D341Med (cell line): ENCODE data around the gene RCL1.
"Not testable (repeated sequence)": the region's sequence is repeated elsewhere in the genome, so short reads cannot be mapped to it uniquely, and the experiment has no call there.

ENCODE experiments used
- DNase-seq: peaks from one replicate; pipeline ENCODE4 v3.0.0; 2012; ENCODE audit warnings: low spot score

RCL1 gene

DNA sequence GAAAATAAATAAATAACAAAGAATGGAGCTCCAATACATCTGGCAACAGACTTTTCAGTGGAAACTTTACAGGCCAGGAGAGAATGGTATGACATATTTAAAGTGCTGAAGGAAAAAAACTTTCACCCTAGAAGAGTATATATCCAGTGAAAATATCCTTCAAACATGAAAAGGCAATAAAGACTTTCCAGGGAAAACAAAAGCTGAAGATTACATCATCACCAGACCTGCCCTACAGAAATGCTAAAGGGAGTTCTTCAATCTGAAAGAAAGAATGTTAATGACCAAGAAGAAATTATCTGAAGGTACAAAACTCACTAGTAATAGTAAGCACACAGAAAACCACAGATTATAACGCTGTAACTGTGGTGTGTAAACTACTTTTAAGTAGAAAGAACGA, 8.3 kb upstream of the RCL1 start:
- DNase-seq = no peak

GRCh38 chr9:4786599-4786998, 6.1 kb upstream of the RCL1 start:
- no peak for DNase-seq

GRCh38 chr9:4787876-4788275, 4.9 kb upstream of the RCL1 start:
- DNase-seq = no peak

GRCh38 chr9:4788703-4789102, 4.0 kb upstream of the RCL1 start:
- no peak for DNase-seq

- DNase-seq = no peak
These were observed 631 bp upstream of the RCL1 start for GRCh38 chr9:4792054-4792571.

DNA sequence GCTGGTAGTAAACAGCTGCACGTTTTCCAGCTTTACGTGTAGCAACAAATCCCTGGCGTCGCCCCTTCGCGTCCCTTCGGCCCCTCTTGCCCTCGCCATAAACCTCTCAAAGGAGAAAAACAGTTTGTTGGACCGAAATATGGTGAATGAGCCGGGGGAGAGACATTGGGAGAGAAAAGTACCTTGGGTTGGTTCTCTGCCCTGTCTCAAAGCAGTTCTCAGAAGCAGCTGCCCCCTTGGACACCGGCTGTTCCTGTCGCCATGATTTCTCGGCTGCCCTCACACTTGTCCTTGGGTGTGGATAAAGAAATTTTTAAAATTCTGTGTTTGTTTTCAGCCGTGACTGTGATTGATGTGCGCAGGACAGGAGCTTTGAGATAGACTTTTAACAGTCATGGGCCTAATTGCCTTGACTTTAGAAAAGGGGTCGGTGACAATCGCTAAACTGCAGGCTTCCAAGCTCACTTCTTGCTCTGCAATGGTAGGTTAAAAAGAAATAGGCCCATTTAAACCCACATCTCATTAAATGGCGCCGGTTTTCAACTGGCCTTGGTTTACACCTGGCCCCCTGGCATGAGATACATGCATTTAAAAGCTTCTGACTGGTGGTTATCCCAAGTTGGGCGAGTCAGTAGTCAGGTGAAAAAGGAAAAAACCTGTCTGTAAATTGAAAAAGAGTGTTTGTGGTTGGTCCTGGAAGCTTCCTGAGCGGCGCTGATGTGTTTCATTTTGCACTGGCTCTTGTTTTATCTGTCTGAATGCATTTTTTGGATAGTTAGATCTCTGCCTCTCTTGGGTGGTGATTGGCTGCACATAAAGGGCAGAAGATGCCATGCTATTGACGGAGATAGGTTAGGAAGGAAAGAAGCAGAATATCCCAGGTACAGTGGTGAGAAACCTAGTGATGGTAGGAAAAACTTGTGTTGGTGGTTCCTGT, 983 bp downstream of the RCL1 start:
- DNase-seq = no peak

DNA sequence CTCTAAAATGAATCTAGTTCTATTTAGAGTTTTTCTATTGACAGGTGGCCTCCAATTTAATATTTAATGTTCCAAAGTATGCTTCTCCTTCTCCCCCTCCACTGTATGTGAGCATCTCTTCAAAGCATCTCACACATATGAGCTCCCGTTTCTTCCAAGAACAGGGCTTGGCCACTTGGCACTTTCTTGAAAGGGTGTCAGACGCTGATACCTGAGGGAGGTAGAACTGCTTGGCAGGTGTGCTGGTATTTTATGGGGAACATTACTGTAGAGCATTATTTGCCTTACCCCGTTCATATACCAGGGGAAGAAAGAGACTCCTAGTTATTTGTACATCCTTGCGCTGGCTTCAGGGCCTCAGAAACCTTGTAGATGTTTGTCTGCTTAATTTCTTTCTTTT, 1.9 kb downstream of the RCL1 start:
- no peak for DNase-seq

- DNase-seq = not testable (repeated sequence)
These were observed 2.4 kb downstream of the RCL1 start for GRCh38 chr9:4795108-4795507.

GRCh38 chr9:4796530-4796929, 3.8 kb downstream of the RCL1 start:
- no peak for DNase-seq

DNA sequence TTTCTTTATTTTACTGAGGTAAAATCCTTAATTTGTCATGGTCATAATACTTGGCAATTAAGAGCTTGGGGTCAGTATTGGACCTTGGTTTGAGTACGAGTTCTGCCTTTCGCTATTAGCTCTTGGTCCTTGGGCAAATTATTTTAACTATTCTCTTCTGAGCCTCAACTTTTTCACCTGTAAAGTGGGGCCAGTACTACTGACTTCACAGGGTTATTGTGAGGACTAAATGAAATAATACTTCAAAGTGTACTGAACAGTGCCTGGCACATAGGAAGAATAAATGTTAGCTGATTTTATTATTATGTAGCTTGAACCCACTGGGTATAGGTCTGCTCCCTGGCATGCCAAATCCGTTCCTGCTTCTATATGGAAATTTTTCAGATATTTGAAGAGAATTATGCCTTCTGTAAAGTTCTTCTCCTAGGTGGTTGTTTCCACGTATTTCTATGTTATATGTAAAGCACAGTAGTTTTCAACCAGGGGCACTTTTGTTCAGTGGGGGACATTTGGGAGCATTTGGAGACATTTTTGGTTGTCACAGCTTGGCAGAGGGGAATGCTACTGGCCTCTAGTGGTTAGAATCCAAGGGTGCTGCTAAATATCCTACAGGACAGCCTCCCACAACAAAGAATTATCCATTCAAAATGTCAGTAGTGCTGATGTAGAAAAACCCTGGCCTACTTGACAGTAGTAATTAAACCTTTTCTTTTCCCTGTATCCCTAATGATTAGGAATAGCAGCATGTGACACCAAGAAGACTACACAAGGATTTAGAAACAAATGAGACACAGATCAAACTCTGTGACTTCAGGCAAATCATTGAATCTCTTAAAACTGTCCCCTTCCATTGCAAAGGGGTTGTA, 4.5 kb downstream of the RCL1 start:
- no peak for DNase-seq

DNA sequence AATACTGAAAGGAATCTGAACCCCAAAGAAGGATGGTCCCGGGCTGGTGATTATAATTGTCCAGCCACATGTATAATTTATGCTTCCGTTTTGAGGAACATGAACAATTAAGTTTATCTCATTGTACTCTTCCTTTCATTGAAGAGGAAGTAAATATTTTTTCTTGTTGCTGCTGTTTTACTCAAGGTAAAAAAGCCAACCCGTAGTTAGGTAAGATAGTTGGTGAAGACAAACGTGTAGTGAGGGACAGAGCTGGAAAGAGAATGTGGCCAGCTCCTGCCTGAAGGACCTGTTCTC, 5.1 kb downstream of the RCL1 start:
- no peak for DNase-seq

DNA sequence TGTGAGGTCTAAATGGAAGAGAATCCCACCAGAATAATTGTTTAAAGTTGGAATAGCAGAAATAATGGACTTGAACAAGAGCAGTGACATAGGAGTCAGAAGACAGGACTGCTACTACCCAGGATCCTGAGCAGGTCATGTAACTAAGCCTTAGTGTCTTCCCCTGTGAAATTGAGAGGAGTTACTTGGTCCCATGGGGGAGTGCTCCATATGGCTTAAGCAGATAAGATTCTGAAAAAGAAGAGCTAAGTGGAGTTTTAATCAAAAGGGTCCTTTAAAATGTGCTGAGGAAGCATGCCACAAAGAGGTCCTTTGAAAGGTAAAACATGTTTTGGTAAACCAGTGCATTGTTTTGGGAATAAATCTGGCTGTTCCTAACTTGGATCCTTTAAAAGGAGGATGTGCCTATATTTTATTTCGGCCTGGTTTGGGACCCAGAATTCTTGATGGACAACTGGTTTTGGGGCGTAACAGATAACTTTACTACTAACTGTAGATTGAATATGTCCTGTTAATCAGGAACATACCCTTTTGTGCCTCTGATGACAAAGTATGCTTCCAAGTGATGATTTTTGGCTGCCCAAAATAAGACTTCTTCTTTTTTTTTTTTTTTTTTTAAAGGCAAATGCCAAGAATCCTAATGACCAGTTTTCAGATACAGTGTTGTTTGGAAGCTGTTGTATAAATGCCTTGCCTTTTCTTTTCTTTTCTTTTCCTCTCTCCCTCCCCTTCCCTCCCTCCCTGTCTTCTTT, 5.7 kb downstream of the RCL1 start:
- peak; percentile 51 for DNase-seq

DNA sequence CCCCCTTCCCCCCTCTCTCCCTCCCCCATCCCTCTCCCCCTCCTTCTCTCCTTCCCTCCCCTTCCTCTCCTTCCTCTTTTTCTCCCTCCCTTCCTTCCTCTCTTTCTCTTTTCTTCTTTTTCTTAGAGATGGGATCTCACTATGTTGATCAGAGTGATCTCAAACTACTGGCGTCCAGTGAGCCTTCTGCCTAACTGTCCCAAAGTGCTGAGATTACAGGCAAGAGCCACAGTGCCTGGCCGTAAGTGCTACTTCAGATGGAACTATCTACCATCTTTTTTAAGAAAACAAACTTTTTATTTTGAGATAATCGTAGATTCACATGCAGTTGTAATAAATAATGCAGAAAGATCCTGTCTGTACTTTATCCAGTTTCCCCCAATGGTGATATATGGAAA, 6.3 kb downstream of the RCL1 start:
- DNase-seq = no peak

- DNase-seq = no peak
These were observed 7.0 kb downstream of the RCL1 start for GRCh38 chr9:4799775-4800174.

DNA sequence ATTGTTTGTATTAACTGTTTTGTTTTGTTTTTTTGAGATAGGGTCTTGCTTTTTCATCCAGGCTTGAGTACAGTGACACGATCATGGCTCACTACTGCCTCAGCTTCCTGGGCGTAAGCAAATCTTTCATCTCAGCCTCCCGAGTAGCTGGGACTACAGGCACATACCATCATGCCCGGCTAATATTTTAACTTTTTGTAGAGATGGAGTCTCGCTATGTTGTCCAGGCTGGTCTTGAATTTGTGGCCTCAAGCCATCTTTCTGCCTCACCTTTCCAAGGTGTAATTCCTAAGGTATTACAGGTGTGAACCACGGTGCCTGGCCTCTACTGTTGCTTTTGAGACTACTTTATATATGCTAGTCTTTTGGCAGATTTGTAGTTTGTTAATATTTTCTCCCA, 8.4 kb downstream of the RCL1 start:
- no peak for DNase-seq

DNA sequence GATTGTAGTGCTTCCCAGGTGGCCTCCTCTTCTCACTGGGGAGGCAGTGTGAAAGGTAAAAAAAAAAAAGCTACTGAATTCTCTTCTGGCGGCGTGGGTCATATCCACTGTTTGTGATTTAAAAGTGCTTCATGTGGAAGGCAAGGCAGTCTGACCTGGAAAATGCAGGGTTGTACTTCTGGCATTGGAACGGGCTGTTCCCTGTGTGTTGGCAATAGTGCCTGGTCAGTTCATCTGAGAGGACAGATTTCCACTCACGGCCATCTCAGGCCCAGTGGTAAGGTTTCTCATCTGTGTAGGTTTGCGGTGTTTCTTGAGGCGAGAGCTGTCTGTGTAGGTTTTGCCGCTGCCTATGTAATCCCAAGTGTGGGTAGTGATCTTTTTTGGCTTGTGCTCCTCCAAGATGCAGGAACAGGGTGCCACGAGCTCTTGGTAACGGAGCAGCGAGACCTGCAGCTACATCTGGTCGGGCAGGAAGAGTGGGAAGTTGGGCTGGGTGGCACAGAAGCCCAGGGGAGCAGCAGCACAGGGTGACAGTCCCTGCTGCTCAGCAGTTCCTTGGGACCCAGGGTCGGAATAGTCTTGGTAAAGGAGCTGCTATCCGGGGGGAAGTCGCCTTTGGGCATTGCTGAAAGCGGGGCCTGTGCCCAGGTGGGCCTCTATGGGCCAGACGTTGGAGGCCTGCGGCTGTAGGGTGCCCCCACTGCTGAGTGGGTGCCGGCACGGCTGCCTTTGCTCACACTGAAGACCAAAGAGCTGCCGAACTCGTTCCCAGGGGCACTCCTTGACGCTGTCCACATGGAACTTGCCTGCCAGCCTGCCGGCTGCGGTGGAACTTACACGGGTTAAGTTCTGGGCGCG, 11.2 kb downstream of the RCL1 start:
- DNase-seq = no peak

- no peak for DNase-seq
These were observed 11.8 kb downstream of the RCL1 start for GRCh38 chr9:4804531-4805016.

- DNase-seq = no peak
These were observed 12.6 kb downstream of the RCL1 start for GRCh38 chr9:4805191-4805918.

- no peak for DNase-seq
These were observed 17.8 kb downstream of the RCL1 start for GRCh38 chr9:4810565-4810964.

- no peak for DNase-seq
These were observed 19.1 kb downstream of the RCL1 start for GRCh38 chr9:4811824-4812223.

GRCh38 chr9:4812858-4813257, 20.1 kb downstream of the RCL1 start:
- DNase-seq = no peak
